Measurements from ENCODE around the gene THOP1. TPM values are rescaled to one million over a fixed set of nuclear protein-coding genes. Genes with fewer than 3 reads are reported as not detected.

THOP1 gene
- total and polyA plus RNA-seq, 11 donors, result 36.8 to 114 (median 44.3) TPM

DNA sequence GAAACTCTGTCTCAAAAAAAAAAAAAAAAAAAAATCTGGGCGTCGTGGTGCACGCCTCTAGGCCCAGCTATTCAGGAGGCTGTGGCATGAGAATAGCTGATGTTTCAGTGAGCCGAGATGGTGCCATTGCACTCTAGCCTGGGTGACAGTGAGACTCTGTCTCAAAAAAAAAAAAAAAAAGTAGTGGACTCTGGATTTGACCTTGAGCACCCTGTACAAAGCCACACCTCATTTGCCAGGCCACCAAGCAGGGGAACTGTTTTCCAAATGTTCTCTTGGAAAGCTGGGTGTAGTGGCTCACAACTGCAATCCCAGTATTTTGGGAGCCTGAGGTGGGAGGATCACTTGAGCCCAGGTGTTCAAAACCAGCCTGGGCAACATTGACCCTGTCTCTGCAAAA, 52.1 kb downstream of the THOP1 start:
- Histone ChIP-seq H3K4me3 (no peak overlapping the region), H3K27ac (no peak overlapping the region), H3K9me3 (peaks cover 6 to 75% (median 57%) of the 10 kb centered on the region in 12 donors), H3K36me3 (peaks cover 15 to 46% (median 26%) of the 10 kb centered on the region in 9 donors), H3K27me3 (no peaks in the 10 kb centered on the region), H3K4me1 (peaks cover 0 to 11% (median 6%) of the 10 kb centered on the region in 12 donors)
- DNase-seq (no peak), ATAC-seq (no peak)
- intact Hi-C loops (cut with DNase I), result no loop called here
- no peak for TF ChIP-seq POLR2A (IDR thresholded peaks at IDR 0.05)
- TF ChIP-seq, protein P1, sequence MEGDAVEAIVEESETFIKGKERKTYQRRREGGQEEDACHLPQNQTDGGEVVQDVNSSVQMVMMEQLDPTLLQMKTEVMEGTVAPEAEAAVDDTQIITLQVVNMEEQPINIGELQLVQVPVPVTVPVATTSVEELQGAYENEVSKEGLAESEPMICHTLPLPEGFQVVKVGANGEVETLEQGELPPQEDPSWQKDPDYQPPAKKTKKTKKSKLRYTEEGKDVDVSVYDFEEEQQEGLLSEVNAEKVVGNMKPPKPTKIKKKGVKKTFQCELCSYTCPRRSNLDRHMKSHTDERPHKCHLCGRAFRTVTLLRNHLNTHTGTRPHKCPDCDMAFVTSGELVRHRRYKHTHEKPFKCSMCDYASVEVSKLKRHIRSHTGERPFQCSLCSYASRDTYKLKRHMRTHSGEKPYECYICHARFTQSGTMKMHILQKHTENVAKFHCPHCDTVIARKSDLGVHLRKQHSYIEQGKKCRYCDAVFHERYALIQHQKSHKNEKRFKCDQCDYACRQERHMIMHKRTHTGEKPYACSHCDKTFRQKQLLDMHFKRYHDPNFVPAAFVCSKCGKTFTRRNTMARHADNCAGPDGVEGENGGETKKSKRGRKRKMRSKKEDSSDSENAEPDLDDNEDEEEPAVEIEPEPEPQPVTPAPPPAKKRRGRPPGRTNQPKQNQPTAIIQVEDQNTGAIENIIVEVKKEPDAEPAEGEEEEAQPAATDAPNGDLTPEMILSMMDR (IDR thresholded peaks at IDR 0.05), result no peak
- 86 to 97% (median 87%) methylated on average over 4 of the region's 4 CpGs for WGBS, 4 donors

DNA sequence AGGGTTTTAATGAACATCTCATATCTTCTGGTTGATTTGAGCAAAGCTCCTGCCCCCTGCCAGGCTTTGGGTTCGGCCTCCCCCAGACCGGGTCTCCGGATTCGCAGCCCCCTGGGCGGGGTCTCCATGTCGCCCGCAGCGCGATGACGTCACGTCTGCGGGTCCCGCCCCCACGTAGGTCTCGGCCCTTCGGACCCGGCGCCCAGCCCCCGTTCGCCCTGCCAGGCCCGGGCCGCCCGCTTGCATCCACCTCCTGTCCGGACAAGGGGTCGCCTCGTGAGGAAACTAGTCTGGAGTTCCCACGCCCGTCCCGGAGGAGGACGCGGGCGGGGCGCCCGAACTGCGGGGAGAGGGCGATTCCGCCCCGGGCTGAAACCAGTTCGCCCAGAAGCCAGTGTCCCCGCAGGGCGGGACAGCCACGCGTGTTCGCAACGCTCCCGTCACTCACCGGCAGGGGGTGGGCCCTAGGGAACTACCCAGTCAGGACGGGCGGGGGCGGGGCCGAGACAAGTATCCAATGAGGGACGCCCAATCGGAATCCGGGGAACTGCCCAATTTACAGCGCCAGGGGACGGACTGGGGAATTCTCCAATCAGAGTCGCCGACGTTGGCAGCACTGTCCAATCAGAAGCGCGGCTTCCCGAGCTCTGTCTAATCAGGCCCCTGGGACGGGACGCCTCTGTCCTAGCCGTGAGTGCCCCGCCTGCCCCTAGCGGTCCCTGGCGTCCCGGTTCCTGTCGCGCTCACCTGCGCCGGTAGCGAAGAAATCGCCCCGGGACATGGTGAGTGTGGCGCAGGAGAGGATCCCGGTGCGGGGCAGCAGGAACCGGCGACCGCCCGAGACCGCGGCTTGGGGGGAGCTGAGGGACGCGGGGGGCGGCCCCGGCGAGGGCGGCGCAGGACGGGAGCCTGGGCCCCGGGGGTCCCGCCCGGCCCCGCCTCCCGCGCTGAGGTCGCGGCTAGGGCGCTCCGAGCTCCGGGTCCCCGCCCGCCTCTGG, 55.8 kb downstream of the THOP1 start, which contains the start of gene ZNF555:
Gene ZNF555, plus strand, starts transcription at position 682 of the 998 bp plus-strand sequence. Its CDS starts 98 bp downstream, at position 780.
- no peaks in the 10 kb centered on the region for H3K27me3 ChIP-seq
- peak; percentile 98 to 99 (median 98) for ATAC-seq
- intact Hi-C loops (cut with DNase I), result loop anchor here in 3 of 10 donors (1.0 to 5.0 kb wide), 3 partner anchors 56 to 106 kb away; partner anchors contain the start of gene THOP1 (in 2 of the 3)
- TF ChIP-seq POLR2A (IDR thresholded peaks at IDR 0.05), result peak in 1 of 2 donors; percentile 62
- TF ChIP-seq, protein P1 (IDR thresholded peaks at IDR 0.05), result peak; percentile 39 to 70 (median 56)
- WGBS, 4 donors, result 0 to 1% (median 0%) methylated on average over 45 to 106 of the region's 106 CpGs
- peak within 1 kb of the TSS; percentile 69 to 99 (median 94) for H3K27ac ChIP-seq
- H3K36me3 ChIP-seq, result peaks cover 0 to 13% (median 4%) of the 10 kb centered on the region in 9 donors
- peak; percentile 99 to 100 (median 100) for DNase-seq
- peaks cover 0 to 54% (median 23%) of the 10 kb centered on the region in 12 donors for H3K9me3 ChIP-seq
- peaks cover 0 to 28% (median 11%) of the 10 kb centered on the region in 12 donors for H3K4me1 ChIP-seq
- peak within 1 kb of the TSS; percentile 60 to 97 (median 81) for H3K4me3 ChIP-seq

DNA sequence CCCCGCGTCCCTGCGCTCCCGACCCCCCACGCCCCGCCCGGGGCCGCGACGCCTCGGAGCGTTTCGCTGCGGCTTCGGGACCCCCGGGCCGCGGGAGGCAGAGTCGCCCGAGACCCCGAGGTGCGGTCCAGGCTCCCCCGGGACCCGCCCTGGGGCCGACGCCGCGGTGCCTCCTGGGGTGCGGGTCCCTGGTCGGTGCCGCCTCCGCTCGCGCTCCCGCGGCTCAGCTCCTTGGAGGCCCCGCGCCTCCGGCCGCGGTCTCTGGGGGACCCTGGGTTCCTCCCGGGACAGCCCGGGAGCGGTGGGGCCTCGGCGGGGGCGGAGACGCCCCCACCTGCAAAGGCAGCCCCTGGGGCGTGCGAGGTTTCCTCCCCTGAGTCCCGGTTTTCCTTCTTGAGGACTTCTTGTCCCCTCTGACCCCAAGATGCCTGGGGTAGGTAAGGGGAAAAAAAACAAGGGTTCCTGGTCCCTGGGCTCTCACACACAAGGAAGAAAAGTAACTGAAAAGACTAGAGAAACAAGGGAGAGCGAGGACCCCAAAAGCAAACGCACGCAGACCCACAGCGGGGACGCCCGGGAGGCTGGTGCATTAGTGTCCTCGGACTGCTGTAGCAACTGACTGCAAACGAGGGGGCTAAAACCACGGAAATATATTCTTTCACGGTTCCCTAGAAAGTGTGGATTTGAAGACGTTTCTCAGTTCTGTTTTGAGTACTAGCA, 56.7 kb downstream of the THOP1 start:
- Histone ChIP-seq H3K4me1 (peaks cover 0 to 33% (median 16%) of the 10 kb centered on the region in 12 donors), H3K27me3 (no peaks in the 10 kb centered on the region), H3K36me3 (peaks cover 0 to 6% (median 0%) of the 10 kb centered on the region in 9 donors), H3K27ac (peak overlapping the region; percentile 45 to 99 (median 94)), H3K9me3 (peaks cover 0 to 53% (median 16%) of the 10 kb centered on the region in 12 donors), H3K4me3 (peak overlapping the region; percentile 60 to 97 (median 81))
- intact Hi-C loops (cut with DNase I), result loop anchor here in 3 of 10 donors (1.0 to 5.0 kb wide), 3 partner anchors 57 to 105 kb away; partner anchors contain the start of gene THOP1 (in 2 of the 3)
- TF ChIP-seq POLR2A (IDR thresholded peaks at IDR 0.05), result no peak
- TF ChIP-seq, protein P1 (IDR thresholded peaks at IDR 0.05), result no peak
- ATAC-seq, result no peak
- no peak for DNase-seq
- WGBS, 4 donors, result 2 to 8% (median 5%) methylated on average over 18 to 62 of the region's 62 CpGs

Data from heart left ventricle (tissue), 16 donors.